PC-3 (cell line): Measurements from ENCODE around the gene GPR18.

Experiments used
- EZH2 ChIP-seq: fragments of 300-600 bp; sonication (generic); IDR thresholded peaks from one replicate; pipeline ENCODE4 v1.6.1; 2017; ENCODE audit warnings: antibody characterized with exemption, mild to moderate bottlenecking, low read length; ENCODE audit not compliant: unreplicated experiment
- EZH2phosphoT487 ChIP-seq: fragments of 300-600 bp; sonication (generic); IDR thresholded peaks from 2 replicates; pipeline ENCODE4 v1.6.1; 2018; ENCODE audit warnings: mild to moderate bottlenecking, antibody characterized with exemption, low read length, borderline replicate concordance
- TF ChIP-seq, protein P1 (sequence below): fragments of 300-600 bp; sonication (generic); conservative IDR thresholded peaks from 2 replicates; pipeline ENCODE4 v1.5.1; 2017; ENCODE audit warnings: antibody characterized with exemption, low read depth, mild to moderate bottlenecking, low read length

DNA sequence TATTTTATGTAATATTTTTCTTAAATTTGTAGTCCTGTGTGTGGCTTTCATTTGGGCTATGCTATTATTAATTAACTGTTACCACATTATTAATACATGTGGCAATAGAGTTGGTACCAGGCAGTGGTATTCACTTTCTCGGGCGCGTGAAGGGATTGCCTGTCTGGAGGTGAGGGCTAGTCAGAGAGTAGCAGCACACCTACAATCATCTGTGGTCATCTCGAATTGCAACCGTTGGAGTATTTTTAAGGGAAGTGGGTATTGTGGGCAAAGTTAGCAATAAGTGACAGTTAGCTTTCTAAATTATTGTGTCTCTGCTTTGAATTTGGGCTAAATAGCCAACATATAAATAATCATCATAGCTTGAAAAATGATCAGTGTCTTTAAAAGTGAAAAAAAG lies 20.0 kb upstream of the GPR18 start:
- TF ChIP-seq, protein P1, sequence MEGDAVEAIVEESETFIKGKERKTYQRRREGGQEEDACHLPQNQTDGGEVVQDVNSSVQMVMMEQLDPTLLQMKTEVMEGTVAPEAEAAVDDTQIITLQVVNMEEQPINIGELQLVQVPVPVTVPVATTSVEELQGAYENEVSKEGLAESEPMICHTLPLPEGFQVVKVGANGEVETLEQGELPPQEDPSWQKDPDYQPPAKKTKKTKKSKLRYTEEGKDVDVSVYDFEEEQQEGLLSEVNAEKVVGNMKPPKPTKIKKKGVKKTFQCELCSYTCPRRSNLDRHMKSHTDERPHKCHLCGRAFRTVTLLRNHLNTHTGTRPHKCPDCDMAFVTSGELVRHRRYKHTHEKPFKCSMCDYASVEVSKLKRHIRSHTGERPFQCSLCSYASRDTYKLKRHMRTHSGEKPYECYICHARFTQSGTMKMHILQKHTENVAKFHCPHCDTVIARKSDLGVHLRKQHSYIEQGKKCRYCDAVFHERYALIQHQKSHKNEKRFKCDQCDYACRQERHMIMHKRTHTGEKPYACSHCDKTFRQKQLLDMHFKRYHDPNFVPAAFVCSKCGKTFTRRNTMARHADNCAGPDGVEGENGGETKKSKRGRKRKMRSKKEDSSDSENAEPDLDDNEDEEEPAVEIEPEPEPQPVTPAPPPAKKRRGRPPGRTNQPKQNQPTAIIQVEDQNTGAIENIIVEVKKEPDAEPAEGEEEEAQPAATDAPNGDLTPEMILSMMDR, result no peak
- TF ChIP-seq EZH2 (no peak), EZH2phosphoT487 (no peak)
